ENCODE data around the gene LRBA. TPM values are rescaled to one million over a fixed set of nuclear protein-coding genes. Genes with fewer than 3 reads are reported as not detected.

Gene LRBA
- total RNA-seq, 2 experiments from 2014 or later = 53.7 to 54.6 TPM

DNA sequence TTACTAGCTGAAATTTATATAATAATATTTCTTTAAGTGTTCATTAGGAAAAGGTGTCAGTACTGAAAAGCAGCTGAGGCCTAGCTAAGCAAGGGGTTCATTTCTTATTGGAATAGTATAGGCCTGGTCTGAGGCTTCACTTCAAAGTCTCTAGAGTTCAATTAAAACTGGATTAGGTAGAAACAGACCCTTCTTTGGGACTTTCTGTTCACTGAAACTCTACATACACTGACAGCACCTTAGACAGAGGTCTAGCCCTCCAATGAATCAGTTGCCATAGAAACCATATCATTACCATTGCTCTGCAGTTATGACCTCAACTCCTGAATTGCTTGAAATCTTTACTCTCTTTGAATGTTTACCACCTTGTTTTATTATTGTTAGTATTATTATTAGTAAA lies 519.5 kb downstream of the LRBA start:
- Mint-ChIP-seq H3K27me3 (ENCODE audit: low read depth) (no peaks in the 10 kb centered on the region), H3K4me1 (ENCODE audit: low read depth) (no peaks in the 10 kb centered on the region), H3K9me3 (no peaks in the 10 kb centered on the region), H3K4me3 (no peak overlapping the region), H3K27ac (no peak overlapping the region), H3K36me3 (ENCODE audit: low read depth) (peaks cover 4% of the 10 kb centered on the region)
- CTCF ChIA-PET = no interaction called here
- no peak for DNase-seq
- intact Hi-C loops (cut with micrococcal nuclease) = no loop called here

DNA sequence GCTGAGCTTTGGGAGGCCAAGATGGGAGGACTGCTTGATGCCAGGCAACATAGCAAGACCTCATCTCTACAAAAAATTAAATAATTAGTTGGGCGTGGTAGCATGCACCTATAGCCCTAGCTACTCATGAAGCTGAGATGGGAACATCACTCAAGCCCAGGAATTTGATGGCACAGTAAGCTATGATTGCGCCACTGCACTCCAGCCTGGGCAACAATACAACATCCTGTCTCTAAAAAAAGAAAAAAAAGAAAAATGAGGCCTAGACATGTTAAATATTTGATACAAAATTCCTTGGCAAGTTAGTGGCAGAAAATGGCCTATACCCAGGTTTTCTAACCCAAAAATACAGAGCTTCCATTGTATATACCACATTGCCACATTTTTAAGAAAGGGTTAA lies 521.2 kb downstream of the LRBA start:
- no peaks in the 10 kb centered on the region for H3K27me3 Mint-ChIP-seq (ENCODE audit: low read depth)
- no peak overlapping the region for H3K27ac Mint-ChIP-seq
- CTCF ChIA-PET = no interaction called here
- intact Hi-C loops (cut with micrococcal nuclease) = no loop called here
- H3K4me3 Mint-ChIP-seq = no peak overlapping the region
- H3K9me3 Mint-ChIP-seq = no peaks in the 10 kb centered on the region
- peaks cover 11% of the 10 kb centered on the region for H3K36me3 Mint-ChIP-seq (ENCODE audit: low read depth)
- H3K4me1 Mint-ChIP-seq (ENCODE audit: low read depth) = no peaks in the 10 kb centered on the region
- no peak for DNase-seq

DNA sequence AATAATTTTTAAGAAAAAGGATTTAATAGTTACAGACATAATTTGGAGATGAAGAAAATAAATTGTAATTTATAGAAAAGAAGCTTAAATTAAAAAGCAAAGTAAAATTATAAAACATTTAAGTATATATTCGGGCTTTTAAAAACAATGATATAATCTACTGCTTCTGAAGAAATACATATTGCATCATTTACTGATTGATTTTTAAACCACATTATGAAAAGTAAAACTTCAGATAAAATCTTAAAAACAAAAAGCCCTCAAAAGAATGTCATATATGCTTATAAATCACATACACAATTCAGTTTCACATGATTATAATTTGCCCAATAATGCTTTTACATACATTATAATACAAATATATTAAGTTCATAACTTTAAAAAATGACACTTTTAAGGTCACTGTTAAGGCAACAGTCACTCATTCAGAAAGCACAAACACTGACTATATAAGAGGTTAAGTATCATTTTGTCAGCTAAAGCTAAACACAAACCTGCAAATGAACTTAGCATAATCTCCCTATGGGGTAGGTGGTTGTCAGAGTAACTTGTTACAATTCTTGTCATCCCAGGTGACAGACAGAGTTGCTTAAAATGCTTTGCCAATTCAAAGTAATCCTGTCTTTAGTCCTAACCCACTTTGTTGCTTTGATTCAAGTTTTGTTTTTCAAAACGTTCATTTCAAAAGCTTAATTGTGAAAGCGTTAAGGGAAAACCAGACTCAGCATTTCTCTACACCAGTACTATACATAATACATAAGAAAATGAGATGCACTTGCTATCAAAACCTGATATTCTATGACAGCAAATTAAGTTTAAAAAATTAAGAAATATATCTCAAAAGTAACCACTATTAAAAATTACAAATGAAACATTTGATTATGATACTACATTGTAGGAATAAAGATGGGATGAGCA lies 523.7 kb downstream of the LRBA start:
- H3K9me3 Mint-ChIP-seq = no peaks in the 10 kb centered on the region
- CTCF ChIA-PET = no interaction called here
- H3K36me3 Mint-ChIP-seq (ENCODE audit: low read depth) = peaks cover 14% of the 10 kb centered on the region
- no peaks in the 10 kb centered on the region for H3K4me1 Mint-ChIP-seq (ENCODE audit: low read depth)
- no peak overlapping the region for H3K4me3 Mint-ChIP-seq
- no peak overlapping the region for H3K27ac Mint-ChIP-seq
- no peaks in the 10 kb centered on the region for H3K27me3 Mint-ChIP-seq (ENCODE audit: low read depth)
- no peak for DNase-seq
- intact Hi-C loops (cut with micrococcal nuclease) = no loop called here

DNA sequence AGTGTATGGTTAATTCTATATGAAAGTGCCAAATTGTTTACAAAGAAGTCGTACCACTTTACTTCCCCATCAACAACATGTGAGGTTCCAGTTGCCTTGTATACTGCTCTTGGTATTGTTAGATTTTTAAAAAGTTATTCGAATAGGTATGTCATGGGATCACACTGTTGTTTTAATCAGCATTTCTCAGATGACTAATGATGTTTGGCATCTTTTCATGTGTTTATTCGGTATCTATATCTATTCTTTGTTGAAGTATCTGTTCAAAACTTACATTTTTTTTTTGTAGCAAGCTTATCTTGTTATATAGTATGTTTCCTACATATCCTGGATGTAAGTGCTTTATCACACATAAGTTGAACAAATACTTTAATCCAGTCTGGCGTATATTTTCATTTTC lies 532.5 kb downstream of the LRBA start:
- Mint-ChIP-seq H3K27me3 (ENCODE audit: low read depth) (no peaks in the 10 kb centered on the region), H3K4me1 (ENCODE audit: low read depth) (no peaks in the 10 kb centered on the region), H3K27ac (no peak overlapping the region), H3K36me3 (ENCODE audit: low read depth) (peaks cover 8% of the 10 kb centered on the region), H3K9me3 (no peaks in the 10 kb centered on the region), H3K4me3 (no peak overlapping the region)
- DNase-seq = no peak
- intact Hi-C loops (cut with micrococcal nuclease) = no loop called here
- CTCF ChIA-PET = no interaction called here

DNA sequence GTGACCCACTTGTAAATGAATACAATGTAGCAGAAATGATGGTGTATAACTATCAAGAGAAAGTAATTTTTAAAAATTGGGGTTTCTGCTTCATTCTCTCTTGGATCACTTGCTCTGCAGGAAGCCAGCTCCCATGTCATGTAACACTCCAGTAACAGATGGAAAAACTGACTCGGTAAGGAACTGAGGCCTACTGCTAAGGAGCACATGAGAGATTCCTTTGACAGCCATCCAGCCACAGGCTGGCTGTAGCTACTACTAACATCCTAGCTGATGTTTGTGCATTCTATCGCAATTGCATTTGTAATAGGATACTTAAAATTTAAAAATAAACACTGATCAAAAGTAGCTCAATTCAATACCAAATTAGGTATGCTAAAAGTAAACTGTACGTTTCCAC lies 535.4 kb downstream of the LRBA start:
- H3K27ac Mint-ChIP-seq = no peak overlapping the region
- H3K36me3 Mint-ChIP-seq (ENCODE audit: low read depth) = peaks cover 2% of the 10 kb centered on the region
- H3K9me3 Mint-ChIP-seq = no peaks in the 10 kb centered on the region
- H3K4me3 Mint-ChIP-seq = no peak overlapping the region
- no peak for DNase-seq
- intact Hi-C loops (cut with micrococcal nuclease) = no loop called here
- CTCF ChIA-PET = interaction anchor here (0.7 kb wide), 2 partner anchors 19 to 115 kb away, joined by 3 read pairs; no protein-coding TSS in a partner anchor
- H3K27me3 Mint-ChIP-seq (ENCODE audit: low read depth) = no peaks in the 10 kb centered on the region
- H3K4me1 Mint-ChIP-seq (ENCODE audit: low read depth) = no peaks in the 10 kb centered on the region

GRCh38 chr4:150477869-150478268 lies 537.2 kb downstream of the LRBA start:
- intact Hi-C loops (cut with micrococcal nuclease) = no loop called here
- CTCF ChIA-PET = no interaction called here
- no peak overlapping the region for H3K27ac Mint-ChIP-seq
- peaks cover 5% of the 10 kb centered on the region for H3K36me3 Mint-ChIP-seq (ENCODE audit: low read depth)
- DNase-seq = no peak
- H3K4me1 Mint-ChIP-seq (ENCODE audit: low read depth) = no peaks in the 10 kb centered on the region
- H3K27me3 Mint-ChIP-seq (ENCODE audit: low read depth) = no peaks in the 10 kb centered on the region
- H3K4me3 Mint-ChIP-seq = no peak overlapping the region
- H3K9me3 Mint-ChIP-seq = no peaks in the 10 kb centered on the region

DNA sequence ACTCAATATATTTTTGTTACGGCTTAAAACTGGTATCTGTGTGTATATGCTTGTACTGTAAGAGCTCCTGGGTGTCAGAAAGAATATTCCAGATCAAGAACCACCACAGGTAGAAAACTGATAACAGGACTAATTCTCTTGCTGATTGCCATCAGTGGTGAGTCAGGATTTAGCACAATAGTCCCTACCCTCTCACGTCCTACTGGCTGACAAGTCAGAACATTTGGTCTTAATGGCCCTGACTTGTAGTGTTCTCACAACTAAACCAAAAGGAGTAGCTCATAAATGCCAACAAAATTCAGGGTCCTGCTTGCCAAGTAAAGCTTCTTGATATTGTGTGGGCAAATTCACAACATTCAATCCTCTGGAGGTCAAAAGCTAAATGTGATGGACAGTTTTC lies 538.3 kb downstream of the LRBA start:
- no peaks in the 10 kb centered on the region for H3K4me1 Mint-ChIP-seq (ENCODE audit: low read depth)
- H3K4me3 Mint-ChIP-seq = no peak overlapping the region
- no peak overlapping the region for H3K27ac Mint-ChIP-seq
- no peaks in the 10 kb centered on the region for H3K9me3 Mint-ChIP-seq
- intact Hi-C loops (cut with micrococcal nuclease) = no loop called here
- CTCF ChIA-PET = no interaction called here
- no peak for DNase-seq
- H3K27me3 Mint-ChIP-seq (ENCODE audit: low read depth) = no peaks in the 10 kb centered on the region
- H3K36me3 Mint-ChIP-seq (ENCODE audit: low read depth) = peaks cover 5% of the 10 kb centered on the region

- H3K36me3 Mint-ChIP-seq (ENCODE audit: low read depth) = peaks cover 3% of the 10 kb centered on the region
- no peak overlapping the region for H3K4me3 Mint-ChIP-seq
- intact Hi-C loops (cut with micrococcal nuclease) = no loop called here
- H3K27ac Mint-ChIP-seq = no peak overlapping the region
- no peaks in the 10 kb centered on the region for H3K4me1 Mint-ChIP-seq (ENCODE audit: low read depth)
- no peaks in the 10 kb centered on the region for H3K9me3 Mint-ChIP-seq
- no peaks in the 10 kb centered on the region for H3K27me3 Mint-ChIP-seq (ENCODE audit: low read depth)
- no peak for DNase-seq
- CTCF ChIA-PET = interaction anchor here (0.6 kb wide), 1 partner anchor 217 kb away, joined by 4 read pairs; no protein-coding TSS in a partner anchor
Measured at GRCh38 chr4:150475763-150476162, 539.3 kb downstream of the LRBA start.

DNA sequence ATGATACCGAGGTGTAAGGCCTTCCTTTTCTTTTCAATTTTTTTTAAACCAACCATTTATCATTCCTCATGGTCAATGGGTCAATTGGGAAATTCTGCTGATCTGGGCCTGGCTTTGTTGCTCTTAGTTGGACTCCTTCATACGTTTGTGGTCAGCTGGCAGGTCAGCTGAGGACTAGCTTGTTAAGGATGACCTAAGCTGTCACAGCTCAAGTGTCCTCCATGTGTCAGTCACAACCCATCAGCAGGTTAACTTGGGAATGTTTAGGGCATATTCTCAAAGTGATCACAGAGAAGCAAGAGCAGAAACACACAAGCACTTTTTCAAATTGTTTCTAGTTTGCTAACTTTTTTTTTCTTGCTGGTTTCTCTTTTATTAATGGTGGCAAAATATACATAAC lies 550.6 kb downstream of the LRBA start:
- Mint-ChIP-seq H3K4me3 (no peak overlapping the region), H3K9me3 (no peaks in the 10 kb centered on the region), H3K27ac (no peak overlapping the region), H3K27me3 (ENCODE audit: low read depth) (no peaks in the 10 kb centered on the region), H3K36me3 (ENCODE audit: low read depth) (peaks cover 22% of the 10 kb centered on the region), H3K4me1 (ENCODE audit: low read depth) (no peaks in the 10 kb centered on the region)
- no peak for DNase-seq
- intact Hi-C loops (cut with micrococcal nuclease) = no loop called here
- CTCF ChIA-PET = no interaction called here

DNA sequence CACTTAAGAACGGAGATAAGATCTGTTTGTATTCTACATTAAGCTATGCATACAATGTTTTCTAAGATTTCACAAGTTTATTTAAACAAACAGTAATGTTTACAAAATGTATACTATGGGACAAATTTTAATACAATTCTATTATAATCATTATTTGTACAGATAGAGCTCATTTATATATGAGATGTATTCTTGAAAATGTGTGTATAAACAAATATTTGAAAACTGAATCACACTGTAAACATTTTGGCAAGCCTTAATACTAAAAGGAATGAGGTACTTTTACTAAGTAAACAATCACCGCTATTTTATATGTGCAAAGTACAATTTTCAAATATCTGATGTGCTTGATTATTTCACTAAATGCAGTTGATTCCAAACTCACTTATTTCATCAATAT lies 552.3 kb downstream of the LRBA start:
- no peaks in the 10 kb centered on the region for H3K4me1 Mint-ChIP-seq (ENCODE audit: low read depth)
- no peak overlapping the region for H3K4me3 Mint-ChIP-seq
- DNase-seq = no peak

DNA sequence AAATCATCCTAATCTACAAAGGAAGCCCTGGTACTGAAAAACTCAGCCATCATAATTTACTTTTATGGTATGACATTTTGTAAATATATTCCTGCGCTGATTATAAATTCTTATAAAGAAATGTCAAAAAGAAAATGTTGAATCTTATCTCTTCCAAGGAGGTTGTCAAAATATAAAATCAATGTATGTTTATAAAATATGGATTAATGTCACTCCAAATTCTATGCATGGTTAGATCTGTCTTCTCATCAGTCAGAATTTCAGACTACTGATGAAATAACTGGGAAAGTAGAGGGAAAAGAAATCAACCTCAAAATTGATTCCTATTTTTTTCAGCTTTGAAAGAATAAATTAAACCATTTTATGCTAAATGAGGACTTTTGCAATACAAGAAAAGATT lies 553.1 kb downstream of the LRBA start:
- CTCF ChIA-PET = no interaction called here
- intact Hi-C loops (cut with micrococcal nuclease) = no loop called here

More for the DNA sequence above, 552.3 kb downstream of the LRBA start:
- Mint-ChIP-seq H3K9me3 (no peaks in the 10 kb centered on the region), H3K27ac (no peak overlapping the region), H3K36me3 (ENCODE audit: low read depth) (peaks cover 26% of the 10 kb centered on the region), H3K27me3 (ENCODE audit: low read depth) (no peaks in the 10 kb centered on the region)
- CTCF ChIA-PET = interaction anchor here (0.6 to 1.5 kb wide), 2 partner anchors 8 kb away, joined by 3 to 4 read pairs; no protein-coding TSS in a partner anchor
- intact Hi-C loops (cut with micrococcal nuclease) = no loop called here

GRCh38 chr4:150457802-150458201 lies 557.3 kb downstream of the LRBA start:
- Mint-ChIP-seq H3K27ac (no peak overlapping the region), H3K27me3 (ENCODE audit: low read depth) (no peaks in the 10 kb centered on the region), H3K4me1 (ENCODE audit: low read depth) (no peaks in the 10 kb centered on the region), H3K9me3 (peaks cover 4% of the 10 kb centered on the region), H3K4me3 (no peak overlapping the region), H3K36me3 (ENCODE audit: low read depth) (peaks cover 26% of the 10 kb centered on the region)
- intact Hi-C loops (cut with micrococcal nuclease) = no loop called here
- DNase-seq = no peak
- CTCF ChIA-PET = no interaction called here

More for the DNA sequence above, 553.1 kb downstream of the LRBA start:
- peaks cover 27% of the 10 kb centered on the region for H3K36me3 Mint-ChIP-seq (ENCODE audit: low read depth)
- no peak for DNase-seq
- H3K4me3 Mint-ChIP-seq = no peak overlapping the region
- H3K9me3 Mint-ChIP-seq = no peaks in the 10 kb centered on the region
- H3K4me1 Mint-ChIP-seq (ENCODE audit: low read depth) = no peaks in the 10 kb centered on the region
- H3K27ac Mint-ChIP-seq = no peak overlapping the region
- H3K27me3 Mint-ChIP-seq (ENCODE audit: low read depth) = no peaks in the 10 kb centered on the region

DNA sequence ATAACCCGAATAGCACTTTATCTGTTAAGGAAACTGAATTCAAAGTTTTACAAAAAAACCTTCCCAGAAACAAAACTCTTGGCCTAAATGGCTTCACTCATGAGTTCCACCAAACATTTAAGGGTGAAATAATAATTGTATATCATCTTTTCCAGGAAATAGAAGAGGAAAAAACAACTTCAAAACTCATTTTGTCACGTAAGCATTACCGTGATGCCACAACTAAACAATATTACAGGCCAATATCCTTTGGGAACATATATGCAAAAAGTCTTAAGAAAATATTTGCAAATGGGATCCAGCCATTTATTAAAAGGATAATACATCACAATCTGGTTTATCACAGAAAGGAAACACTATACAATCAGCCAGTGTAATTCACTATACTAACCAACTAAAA lies 563.2 kb downstream of the LRBA start:
- Mint-ChIP-seq H3K27ac (no peak overlapping the region), H3K4me3 (no peak overlapping the region), H3K4me1 (ENCODE audit: low read depth) (no peaks in the 10 kb centered on the region), H3K27me3 (ENCODE audit: low read depth) (no peaks in the 10 kb centered on the region), H3K36me3 (ENCODE audit: low read depth) (peaks cover 26% of the 10 kb centered on the region), H3K9me3 (peaks cover 9% of the 10 kb centered on the region)
- CTCF ChIA-PET = no interaction called here
- intact Hi-C loops (cut with micrococcal nuclease) = no loop called here
- no peak for DNase-seq

Data from activated naive CD4-positive, alpha-beta T cell treated with anti-CD3 and anti-CD28 coated beads for 36 hours (primary cell).